ENCODE results near the gene EIF2A. TPM values are rescaled to one million over a fixed set of nuclear protein-coding genes. Genes with fewer than 3 reads are reported as not detected.
"Not testable (repeated sequence)": the region's sequence is repeated elsewhere in the genome, so short reads cannot be mapped to it uniquely, and the experiment has no call there.

EIF2A gene
- total and polyA plus RNA-seq, 5 experiments from 2014 or later, result 47.7 to 120 (median 67.2) TPM

GRCh38 chr3:150588027-150588830, 41.6 kb downstream of the EIF2A start:
- Mint-ChIP-seq H3K9me3 (no peaks in the 10 kb centered on the region), H3K27ac (peak overlapping the region in 7 of 10 donors; percentile 8 to 80 (median 73)), H3K4me1 (peaks cover 0 to 5% (median 4%) of the 10 kb centered on the region in 4 donors), H3K4me3 (no peak overlapping the region), H3K27me3 (no peaks in the 10 kb centered on the region), H3K36me3 (peaks cover 4 to 32% (median 5%) of the 10 kb centered on the region in 3 donors)
- POLR2A ChIA-PET, result no interaction called here
- no peak for ATAC-seq
- DNase-seq, result no peak

- peaks cover 4 to 22% (median 5%) of the 10 kb centered on the region in 3 donors for H3K36me3 Mint-ChIP-seq
- POLR2A ChIA-PET, result no interaction called here
- no peak for DNase-seq
- no peaks in the 10 kb centered on the region for H3K9me3 Mint-ChIP-seq
- no peaks in the 10 kb centered on the region for H3K27me3 Mint-ChIP-seq
- H3K4me1 Mint-ChIP-seq, result peaks cover 0 to 5% (median 4%) of the 10 kb centered on the region in 4 donors
- H3K27ac Mint-ChIP-seq, result peak overlapping the region in 5 of 10 donors; percentile 5 to 71 (median 32)
- H3K4me3 Mint-ChIP-seq, result no peak overlapping the region
- ATAC-seq, result no peak
Observed at GRCh38 chr3:150589759-150590158, 43.2 kb downstream of the EIF2A start.

GRCh38 chr3:150594150-150594549, 47.6 kb downstream of the EIF2A start:
- Mint-ChIP-seq H3K4me3 (no peak overlapping the region), H3K36me3 (peaks cover 0 to 3% (median 0%) of the 10 kb centered on the region in 3 donors), H3K27me3 (no peaks in the 10 kb centered on the region), H3K4me1 (peaks cover 0 to 12% (median 2%) of the 10 kb centered on the region in 4 donors), H3K9me3 (no peaks in the 10 kb centered on the region), H3K27ac (no peak overlapping the region)
- ATAC-seq, result no peak
- POLR2A ChIA-PET, result interaction anchor here (1.0 to 1.5 kb wide), 2 partner anchors 12 to 48 kb away, joined by 3 to 4 read pairs; partner anchors contain the start of genes EIF2A and SERP1
- DNase-seq, result no peak

DNA sequence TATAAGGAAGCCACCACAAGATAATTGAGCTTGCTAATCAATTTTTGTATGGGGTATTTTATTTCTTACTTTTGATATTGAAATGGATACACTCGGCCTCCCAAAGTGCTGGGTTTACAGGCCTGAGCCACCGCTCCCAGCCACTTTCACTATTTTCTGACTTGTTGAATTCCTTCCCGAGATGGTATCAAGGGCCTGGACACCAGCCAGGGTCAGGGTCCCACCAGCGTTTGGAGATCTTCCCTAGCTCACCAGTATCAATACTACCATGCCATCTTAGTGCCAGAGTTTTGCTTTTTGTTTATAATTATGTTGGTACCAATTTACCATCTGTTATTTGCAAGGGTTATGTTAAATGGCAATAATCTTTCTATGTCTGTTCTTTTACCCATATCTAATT, 51.1 kb downstream of the EIF2A start:
- Mint-ChIP-seq H3K27me3 (no peaks in the 10 kb centered on the region), H3K9me3 (peaks cover 0 to 1% (median 0%) of the 10 kb centered on the region in 9 donors), H3K36me3 (peaks cover 0 to 3% (median 0%) of the 10 kb centered on the region in 3 donors), H3K27ac (no peak overlapping the region), H3K4me3 (no peak overlapping the region), H3K4me1 (peaks cover 10 to 38% (median 23%) of the 10 kb centered on the region in 4 donors)
- POLR2A ChIA-PET, result interaction anchor here (0.7 kb wide), 2 partner anchors 145 to 173 kb away, joined by 4 to 8 read pairs; no protein-coding TSS in a partner anchor
- DNase-seq (no peak), ATAC-seq (no peak)

DNA sequence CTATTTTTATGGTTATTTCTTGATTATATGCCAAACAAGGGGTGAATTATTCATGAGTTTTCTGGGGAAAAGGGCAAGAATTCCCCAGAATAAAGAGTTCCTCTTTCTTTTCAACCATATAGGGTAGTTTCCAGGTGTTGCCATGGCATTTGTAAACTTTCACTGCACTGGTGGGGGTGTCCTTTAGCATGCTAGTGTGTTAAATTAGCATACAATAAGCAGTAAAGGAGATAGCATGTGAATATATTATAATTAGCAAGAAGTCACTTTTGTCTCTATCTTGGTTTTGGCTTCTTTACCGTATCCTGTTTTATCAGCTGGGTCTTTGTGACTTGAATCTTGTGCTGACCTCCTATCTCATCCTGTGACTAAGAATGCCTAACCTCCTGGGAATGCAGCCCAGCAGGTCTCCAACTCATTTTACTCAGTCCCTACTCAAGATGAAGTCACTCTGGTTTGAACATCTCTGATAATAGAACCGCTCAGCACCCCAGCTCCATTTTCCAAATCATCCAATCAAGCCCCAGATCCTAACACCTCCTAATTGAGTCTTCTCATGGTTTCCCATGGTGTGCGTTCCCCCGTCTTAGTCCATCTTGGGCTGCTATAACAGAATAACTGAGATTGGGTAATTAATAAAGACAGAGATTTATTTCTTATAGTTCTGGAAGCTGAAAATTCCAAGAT, 53.2 kb downstream of the EIF2A start:
- DNase-seq (no peak), ATAC-seq (no peak)
- Mint-ChIP-seq H3K9me3 (peaks cover 0 to 1% (median 0%) of the 10 kb centered on the region in 9 donors), H3K27ac (peak overlapping the region in 1 of 10 donors; percentile 14), H3K36me3 (peaks cover 0 to 3% (median 0%) of the 10 kb centered on the region in 3 donors), H3K27me3 (peaks cover 0 to 4% (median 0%) of the 10 kb centered on the region in 5 donors), H3K4me3 (no peak overlapping the region), H3K4me1 (peaks cover 18 to 57% (median 36%) of the 10 kb centered on the region in 4 donors)
- POLR2A ChIA-PET, result no interaction called here

DNA sequence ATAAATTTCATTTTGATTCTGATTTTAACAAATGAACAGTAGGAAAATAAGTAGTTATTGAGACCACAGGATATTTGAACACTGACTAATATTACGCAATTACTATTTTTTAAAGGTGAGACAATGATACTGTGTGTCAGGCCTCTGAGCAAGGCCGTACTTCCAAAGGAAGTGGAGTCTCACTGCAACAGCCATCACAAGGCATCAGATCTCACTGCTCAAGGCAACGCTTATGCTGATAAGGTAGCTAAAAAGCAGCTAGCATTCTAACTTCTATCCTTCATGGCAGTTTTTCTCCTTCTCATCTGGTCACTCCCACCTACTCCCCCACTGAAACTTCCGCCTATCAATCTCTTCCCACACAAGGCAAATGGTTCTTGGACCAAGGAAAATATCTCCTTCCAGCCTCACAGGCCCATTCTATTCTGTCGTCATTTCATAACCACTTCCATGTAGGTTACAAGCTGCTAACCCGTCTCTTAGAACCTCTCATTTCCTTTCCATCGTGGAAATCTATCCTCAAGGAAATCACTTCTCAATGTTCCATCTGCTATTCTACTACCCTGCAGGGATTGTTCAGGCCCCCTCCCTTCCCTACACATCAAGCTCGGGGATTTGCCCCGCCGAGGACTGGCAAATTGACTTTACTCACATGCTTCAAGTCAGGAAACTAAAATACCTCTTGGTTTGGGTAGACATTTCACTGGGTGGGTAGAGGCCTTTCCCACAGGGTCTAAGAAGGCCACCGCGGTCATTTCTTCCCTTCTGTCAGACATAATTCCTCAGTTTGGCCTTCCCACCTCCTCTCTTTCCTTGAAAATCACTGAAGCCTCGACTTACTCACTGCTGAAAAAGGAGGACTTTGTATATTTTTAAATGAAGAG, 54.3 kb downstream of the EIF2A start:
- H3K9me3 Mint-ChIP-seq, H3K27me3 Mint-ChIP-seq, H3K36me3 Mint-ChIP-seq, ATAC-seq, DNase-seq, POLR2A ChIA-PET: not testable (repeated sequence)
- H3K4me3 Mint-ChIP-seq, result peak overlapping the region in 7 of 10 donors; percentile 23 to 97 (median 56)
- H3K4me1 Mint-ChIP-seq, result peaks cover 22 to 67% (median 41%) of the 10 kb centered on the region in 4 donors
- H3K27ac Mint-ChIP-seq, result peak overlapping the region in 4 of 10 donors; percentile 17 to 69 (median 28)

DNA sequence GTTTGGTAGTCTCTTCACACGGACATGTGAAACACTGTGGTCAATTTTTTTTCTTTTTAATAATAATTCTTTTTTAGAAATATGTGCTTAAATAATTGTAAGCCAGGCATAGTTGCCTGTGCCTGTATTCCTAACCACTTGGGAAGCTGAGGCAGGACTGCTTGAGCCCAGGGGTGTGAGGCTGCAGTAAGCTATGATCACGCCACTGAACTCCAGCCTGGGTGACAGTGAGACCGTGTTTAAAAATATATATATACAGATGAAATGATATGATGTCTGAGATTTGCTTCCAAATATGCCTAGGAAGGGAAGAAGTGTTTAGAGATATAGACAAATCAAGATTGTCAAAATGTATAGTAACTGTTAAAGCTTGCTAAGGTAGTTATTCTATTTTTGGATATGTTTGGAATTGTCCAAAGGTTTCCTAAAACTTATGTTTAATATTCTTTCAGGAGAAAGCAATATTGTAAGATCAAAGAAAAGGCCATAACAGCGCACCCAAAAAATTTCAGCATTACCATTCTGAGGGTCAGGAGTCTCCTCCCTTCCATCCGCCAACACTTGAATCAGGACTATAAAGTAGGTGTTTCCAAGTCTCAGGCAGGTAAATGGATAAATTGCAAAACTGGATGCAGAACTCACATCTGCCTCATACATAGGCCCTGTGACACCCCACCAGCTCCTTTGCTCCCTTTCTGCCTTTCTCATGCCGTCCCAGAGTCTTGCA, 56.0 kb downstream of the EIF2A start:
- Mint-ChIP-seq H3K4me1 (peaks cover 29 to 84% (median 58%) of the 10 kb centered on the region in 4 donors), H3K27me3 (peaks cover 0 to 4% (median 0%) of the 10 kb centered on the region in 5 donors), H3K4me3 (peak overlapping the region; percentile 97 to 99 (median 98)), H3K36me3 (peaks cover 0 to 20% (median 4%) of the 10 kb centered on the region in 3 donors), H3K9me3 (peaks cover 0 to 1% (median 0%) of the 10 kb centered on the region in 9 donors), H3K27ac (peak overlapping the region; percentile 98 to 100 (median 99))
- POLR2A ChIA-PET, result interaction anchor here (0.8 to 2.0 kb wide), 17 partner anchors 10 to 789 kb away, joined by 3 to 34 read pairs (median 5); partner anchors contain the start of genes EIF2A, ERICH6, SERP1 and SIAH2
- ATAC-seq (no peak), DNase-seq (no peak)

DNA sequence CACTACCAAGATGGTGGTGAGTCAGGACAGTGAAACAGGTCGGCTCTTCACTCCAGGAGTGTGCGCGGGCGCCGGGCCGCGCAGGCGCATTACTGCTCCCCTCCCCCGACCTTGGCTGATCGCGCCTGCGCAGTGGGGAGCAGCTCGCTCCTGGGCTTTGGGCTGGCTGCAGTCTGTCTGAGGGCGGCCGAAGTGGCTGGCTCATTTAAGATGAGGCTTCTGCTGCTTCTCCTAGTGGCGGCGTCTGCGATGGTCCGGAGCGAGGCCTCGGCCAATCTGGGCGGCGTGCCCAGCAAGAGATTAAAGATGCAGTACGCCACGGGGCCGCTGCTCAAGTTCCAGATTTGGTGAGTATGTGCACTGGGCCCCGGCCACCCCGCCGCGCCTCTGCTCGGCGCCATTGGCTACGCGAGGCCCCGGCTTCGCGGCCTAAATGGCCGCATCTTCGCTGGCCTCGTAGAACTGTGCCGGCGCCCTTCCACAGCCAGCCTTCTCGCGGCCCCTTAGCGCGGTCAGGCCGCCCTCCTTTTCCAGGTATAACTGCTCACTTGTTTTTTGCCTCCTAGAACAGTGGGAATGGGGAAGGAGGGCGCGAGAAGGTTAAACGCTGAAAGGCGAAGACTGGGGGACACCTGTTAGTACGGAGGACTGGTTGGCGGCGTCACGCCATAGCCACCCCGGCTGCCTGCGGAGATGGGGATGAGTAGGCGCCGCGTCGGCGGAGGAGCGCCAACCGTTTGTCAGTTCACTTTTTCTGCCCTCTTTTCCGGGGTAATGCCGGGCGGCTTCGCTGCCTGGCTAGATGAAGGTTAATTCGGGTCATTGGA, 56.8 kb downstream of the EIF2A start, which contains the start of gene SELENOT:
SELENOT (plus strand) TSS at position 169 of the 827 bp plus-strand sequence; CDS start at position 211, 42 bp downstream.
- peaks cover 0 to 1% (median 0%) of the 10 kb centered on the region in 9 donors for H3K9me3 Mint-ChIP-seq

DNA sequence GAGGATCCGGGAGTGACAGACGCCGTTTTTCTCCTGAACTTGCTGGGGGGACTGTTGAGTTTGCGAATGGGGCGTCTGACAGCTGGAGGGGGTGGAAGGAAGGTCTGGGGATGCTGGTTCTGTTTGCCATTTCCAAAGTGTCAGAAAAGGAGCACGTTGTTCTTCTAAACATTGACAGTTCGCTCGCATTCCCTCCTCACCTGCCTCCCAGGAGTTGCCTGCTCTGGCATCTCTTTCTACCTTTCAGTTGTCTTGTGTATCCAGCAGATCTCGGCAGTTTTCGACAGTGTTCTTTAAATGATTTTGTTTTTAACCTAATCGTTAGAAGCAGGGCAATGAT, 57.4 kb downstream of the EIF2A start:
- Mint-ChIP-seq H3K9me3 (peaks cover 0 to 1% (median 0%) of the 10 kb centered on the region in 9 donors), H3K27me3 (peaks cover 0 to 4% (median 0%) of the 10 kb centered on the region in 5 donors), H3K36me3 (peaks cover 0 to 27% (median 7%) of the 10 kb centered on the region in 3 donors), H3K4me1 (peaks cover 36 to 90% (median 71%) of the 10 kb centered on the region in 4 donors), H3K27ac (peak overlapping the region; percentile 98 to 100 (median 99)), H3K4me3 (peak overlapping the region; percentile 97 to 99 (median 98))
- POLR2A ChIA-PET, result interaction anchor here (0.9 to 2.0 kb wide), 2 partner anchors 159 to 851 kb away, joined by 3 to 34 read pairs; partner anchors contain the start of gene SIAH2
- ATAC-seq, result no peak
- DNase-seq, result no peak

More for the DNA sequence above, 56.8 kb downstream of the EIF2A start, which contains the start of gene SELENOT:
- peak; percentile 90 to 97 (median 95) for DNase-seq
- POLR2A ChIA-PET, result interaction anchor here (0.5 to 2.0 kb wide), 19 partner anchors 9 to 1628 kb away, joined by 3 to 34 read pairs (median 5); partner anchors contain the start of genes EIF2A, ERICH6, SERP1 and SIAH2
- Mint-ChIP-seq H3K36me3 (peaks cover 0 to 25% (median 7%) of the 10 kb centered on the region in 3 donors), H3K27me3 (peaks cover 0 to 4% (median 0%) of the 10 kb centered on the region in 5 donors), H3K4me1 (peaks cover 33 to 90% (median 65%) of the 10 kb centered on the region in 4 donors), H3K27ac (peak within 1 kb of the TSS; percentile 98 to 100 (median 99)), H3K4me3 (peak within 1 kb of the TSS; percentile 97 to 99 (median 98))
- ATAC-seq, result peak; percentile 86

DNA sequence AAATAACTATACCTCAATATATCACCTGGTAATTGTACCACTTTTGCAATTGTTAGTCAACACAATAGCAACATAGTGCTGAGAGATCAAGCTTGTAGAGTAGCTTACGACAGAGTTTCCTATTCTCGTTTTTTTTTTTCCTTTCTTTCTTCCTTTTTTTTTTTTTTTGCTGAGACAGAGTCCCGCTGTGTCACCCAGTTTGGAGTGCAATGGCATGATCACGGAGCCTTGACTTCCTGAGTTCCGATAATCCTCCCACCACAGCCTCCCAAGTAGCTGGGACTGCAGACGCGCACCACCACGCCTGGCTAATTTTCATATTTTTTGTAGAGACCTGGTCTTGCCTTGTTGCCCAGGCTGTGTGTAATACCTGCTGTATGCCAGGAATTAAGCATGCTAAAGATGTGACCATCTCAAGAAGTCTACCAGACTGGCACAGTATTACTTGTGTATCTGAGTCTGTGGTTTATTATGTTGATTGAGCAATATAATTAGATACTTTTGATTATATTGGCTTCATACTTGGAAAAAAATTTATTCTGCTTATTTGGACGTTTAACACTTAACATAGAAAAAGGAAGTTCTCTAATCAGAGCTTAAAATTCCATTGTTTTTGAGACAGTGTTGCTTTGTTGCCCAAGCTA, 59.5 kb downstream of the EIF2A start:
- Mint-ChIP-seq H3K9me3 (peaks cover 0 to 1% (median 0%) of the 10 kb centered on the region in 9 donors), H3K36me3 (peaks cover 0 to 33% (median 8%) of the 10 kb centered on the region in 3 donors), H3K27me3 (peaks cover 0 to 4% (median 0%) of the 10 kb centered on the region in 5 donors), H3K4me1 (peaks cover 44 to 91% (median 80%) of the 10 kb centered on the region in 4 donors), H3K27ac (peak overlapping the region in 9 of 10 donors; percentile 28 to 99 (median 73)), H3K4me3 (peak overlapping the region; percentile 31 to 97 (median 66))
- peak in 1 of 10 donors; percentile 2 for DNase-seq
- no peak for ATAC-seq
- POLR2A ChIA-PET, result interaction anchor here (0.8 kb wide), 1 partner anchor 11 kb away, joined by 3 read pairs; no protein-coding TSS in a partner anchor
